Stimulated activated CD4-positive, alpha-beta T cell treated with anti-CD3 and anti-CD28 coated beads, Interleukin-15, amount 100 ng/mL, for 1 hour (primary cell): ENCODE results near the gene PRR12.

Experiments used
- DNase-seq, 2 donors: peaks; one replicate each; pipeline ENCODE4 v3.0.0-alpha.2; 2020; ENCODE audit warnings: low read depth in 1 of 2, low spot score in 1 of 2

The PRR12 gene

GRCh38 chr19:49641688-49642491 is 50.9 kb downstream of the PRR12 start, which contains the start of gene SCAF1:
SCAF1 (plus strand) TSS chr19:49642209; CDS start chr19:49645027, 2,818 bp downstream.
- DNase-seq, result peak; percentile 97 to 99

- no peak for DNase-seq
Observed at GRCh38 chr19:49642492-49643035, 51.6 kb downstream of the PRR12 start.

- no peak for DNase-seq
Observed at GRCh38 chr19:49643466-49643865, 52.5 kb downstream of the PRR12 start.

GRCh38 chr19:49645592-49645991 is 54.6 kb downstream of the PRR12 start:
- DNase-seq, result no peak

- DNase-seq, result no peak
Observed at GRCh38 chr19:49645995-49646394, 55.0 kb downstream of the PRR12 start.

GRCh38 chr19:49646586-49646985 is 55.6 kb downstream of the PRR12 start:
- DNase-seq, result no peak

- no peak for DNase-seq
Observed at GRCh38 chr19:49651029-49651819, 60.2 kb downstream of the PRR12 start.

- no peak for DNase-seq
Observed at GRCh38 chr19:49651820-49652550, 61.0 kb downstream of the PRR12 start.

DNA sequence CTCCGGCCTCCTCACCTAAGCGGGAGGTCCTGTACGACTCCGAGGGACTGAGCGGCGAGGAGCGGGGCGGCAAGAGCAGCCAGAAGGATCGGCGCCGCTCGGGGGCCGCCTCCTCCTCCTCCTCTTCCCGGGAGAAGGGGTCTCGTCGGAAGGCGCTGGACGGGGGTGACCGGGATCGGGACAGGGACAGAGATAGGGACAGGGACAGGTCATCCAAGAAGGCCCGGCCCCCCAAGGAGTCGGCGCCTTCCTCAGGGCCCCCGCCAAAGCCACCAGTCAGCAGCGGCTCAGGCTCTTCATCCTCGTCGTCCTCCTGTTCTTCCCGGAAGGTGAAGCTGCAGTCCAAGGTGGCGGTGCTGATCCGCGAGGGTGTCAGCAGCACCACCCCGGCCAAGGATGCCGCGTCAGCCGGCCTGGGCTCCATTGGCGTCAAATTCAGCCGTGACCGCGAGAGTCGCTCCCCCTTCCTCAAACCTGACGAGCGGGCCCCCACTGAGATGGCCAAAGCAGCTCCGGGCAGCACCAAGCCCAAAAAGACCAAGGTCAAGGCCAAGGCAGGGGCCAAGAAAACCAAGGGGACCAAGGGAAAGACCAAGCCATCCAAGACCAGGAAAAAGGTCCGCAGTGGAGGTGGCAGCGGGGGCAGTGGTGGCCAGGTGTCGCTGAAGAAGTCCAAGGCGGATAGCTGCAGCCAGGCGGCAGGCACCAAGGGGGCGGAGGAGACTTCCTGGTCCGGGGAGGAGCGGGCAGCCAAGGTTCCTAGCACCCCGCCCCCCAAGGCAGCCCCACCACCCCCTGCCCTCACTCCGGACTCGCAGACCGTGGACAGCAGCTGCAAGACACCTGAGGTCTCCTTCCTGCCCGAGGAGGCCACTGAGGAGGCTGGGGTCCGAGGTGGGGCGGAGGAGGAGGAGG is 61.8 kb downstream of the PRR12 start:
- no peak for DNase-seq

GRCh38 chr19:49653466-49653806 is 62.5 kb downstream of the PRR12 start:
- DNase-seq, result no peak

DNA sequence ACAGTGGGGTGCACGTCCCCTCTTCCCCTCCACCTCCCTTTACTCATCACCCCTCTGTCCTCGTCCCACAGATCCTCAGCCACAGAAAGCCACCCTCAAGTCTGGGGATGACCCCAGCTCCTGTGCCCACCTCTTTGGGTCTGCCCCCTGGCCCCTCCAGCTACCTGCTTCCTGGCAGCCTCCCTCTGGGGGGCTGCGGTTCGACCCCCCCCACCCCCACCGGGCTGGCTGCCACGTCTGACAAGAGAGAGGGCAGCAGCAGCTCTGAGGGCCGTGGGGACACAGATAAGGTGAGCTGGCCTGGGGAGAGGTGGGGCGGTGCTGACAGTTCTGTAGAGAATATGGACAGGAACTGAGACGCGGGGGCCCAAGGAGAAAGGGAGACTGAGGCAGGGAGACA is 63.6 kb downstream of the PRR12 start:
- DNase-seq, result no peak

GRCh38 chr19:49655570-49656455 is 64.8 kb downstream of the PRR12 start:
- DNase-seq, result no peak

- DNase-seq, result no peak
Observed at GRCh38 chr19:49656456-49657109, 65.6 kb downstream of the PRR12 start.

DNA sequence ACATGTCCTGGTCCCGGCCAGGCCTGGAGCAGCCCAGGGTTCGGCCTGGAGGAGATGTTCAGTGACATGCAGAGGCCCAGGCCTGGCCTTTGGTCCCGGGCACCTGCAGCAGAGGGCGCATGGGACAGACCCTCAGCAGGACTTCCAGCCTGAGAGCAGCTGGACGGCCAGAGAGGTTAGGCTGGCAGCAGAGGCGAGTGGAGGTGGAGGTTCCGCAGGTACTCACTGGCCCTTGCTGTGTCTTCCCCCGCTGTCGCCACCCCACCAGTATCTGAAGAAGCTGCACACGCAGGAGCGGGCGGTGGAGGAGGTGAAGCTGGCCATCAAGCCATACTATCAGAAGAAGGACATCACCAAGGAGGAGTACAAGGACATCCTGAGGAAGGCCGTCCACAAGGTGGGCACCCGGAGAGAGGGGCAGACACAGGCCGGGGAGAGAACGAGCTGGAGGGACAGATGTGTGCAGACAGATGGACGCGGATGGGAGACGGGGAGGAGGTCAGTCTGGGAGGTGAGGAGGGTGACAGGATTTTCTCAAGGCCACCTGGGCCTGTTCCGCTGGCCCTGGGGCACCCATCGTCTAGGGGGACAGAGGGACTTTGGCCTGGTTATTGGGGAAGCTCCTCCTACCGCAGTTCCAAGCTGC is 66.6 kb downstream of the PRR12 start:
- DNase-seq, result no peak

- DNase-seq, result no peak
Observed at GRCh38 chr19:49658139-49658517, 67.1 kb downstream of the PRR12 start.

GRCh38 chr19:49658566-49659442 is 67.8 kb downstream of the PRR12 start:
- DNase-seq, result no peak

- DNase-seq, result no peak
Observed at GRCh38 chr19:49660338-49660961, 69.5 kb downstream of the PRR12 start.
